Measurements from ENCODE around the gene OR4K1.
"Not testable (repeated sequence)": the region's sequence is repeated elsewhere in the genome, so short reads cannot be mapped to it uniquely, and the experiment has no call there.

Gene OR4K1

GRCh38 chr14:19920021-19920657 lies 10.6 kb upstream of the OR4K1 start, which contains the start of gene OR4K5:
Gene OR4K5 (plus strand): TSS chr14:19920607. CDS start chr14:19920607, 0 bp downstream.
- Histone ChIP-seq H3K4me1 (no peaks in the 10 kb centered on the region), H3K79me2 (no peaks in the 10 kb centered on the region), H3K4me3 (ENCODE audit: low read depth, low read length) (no peak within 1 kb of the TSS), H3K27ac (no peak within 1 kb of the TSS), H2AFZ (no peak within 1 kb of the TSS), H3K27me3 (ENCODE audit: control insufficient read depth, insufficient read depth, low read length) (no peaks in the 10 kb centered on the region), H3K9me3 (ENCODE audit: control insufficient read depth, low read length) (no peaks in the 10 kb centered on the region), H3K36me3 (ENCODE audit: control insufficient read depth, insufficient read depth, low read length) (no peaks in the 10 kb centered on the region), H3K4me2 (ENCODE audit: low read length) (no peak within 1 kb of the TSS), H3K9ac (no peak within 1 kb of the TSS)
- no peak for TF ChIP-seq CTCF (IDR thresholded peaks at IDR 0.05)

GRCh38 chr14:19941668-19942067 lies 11.0 kb downstream of the OR4K1 start:
- H2AFZ ChIP-seq, result no peak overlapping the region
- no peaks in the 10 kb centered on the region for H3K4me1 ChIP-seq
- no peaks in the 10 kb centered on the region for H3K9me3 ChIP-seq (ENCODE audit: control insufficient read depth, low read length)
- no peaks in the 10 kb centered on the region for H3K36me3 ChIP-seq (ENCODE audit: control insufficient read depth, insufficient read depth, low read length)
- no peak overlapping the region for H3K4me3 ChIP-seq (ENCODE audit: low read depth, low read length)
- no peak overlapping the region for H3K4me2 ChIP-seq (ENCODE audit: low read length)
- no peak overlapping the region for H3K9ac ChIP-seq
- H3K79me2 ChIP-seq, result no peaks in the 10 kb centered on the region
- no peaks in the 10 kb centered on the region for H3K27me3 ChIP-seq (ENCODE audit: control insufficient read depth, insufficient read depth, low read length)
- no peak overlapping the region for H3K27ac ChIP-seq
- TF ChIP-seq CTCF (IDR thresholded peaks at IDR 0.05), result no peak

GRCh38 chr14:19947413-19948090 lies 16.8 kb downstream of the OR4K1 start:
- Histone ChIP-seq H3K9ac (no peak overlapping the region), H3K36me3 (ENCODE audit: control insufficient read depth, insufficient read depth, low read length) (no peaks in the 10 kb centered on the region), H3K4me1 (no peaks in the 10 kb centered on the region), H3K9me3 (ENCODE audit: control insufficient read depth, low read length) (no peaks in the 10 kb centered on the region), H3K27ac (no peak overlapping the region), H3K4me3 (ENCODE audit: low read depth, low read length) (no peak overlapping the region), H2AFZ (no peak overlapping the region), H3K27me3 (ENCODE audit: control insufficient read depth, insufficient read depth, low read length) (no peaks in the 10 kb centered on the region), H3K79me2 (no peaks in the 10 kb centered on the region), H3K4me2 (ENCODE audit: low read length) (no peak overlapping the region)
- no peak for TF ChIP-seq CTCF (IDR thresholded peaks at IDR 0.05)

GRCh38 chr14:19949218-19949617 lies 18.5 kb downstream of the OR4K1 start:
- Histone ChIP-seq H3K4me1 (no peaks in the 10 kb centered on the region), H3K79me2 (no peaks in the 10 kb centered on the region), H2AFZ (no peak overlapping the region), H3K36me3 (ENCODE audit: control insufficient read depth, insufficient read depth, low read length) (no peaks in the 10 kb centered on the region), H3K4me2 (ENCODE audit: low read length) (no peak overlapping the region), H3K4me3 (ENCODE audit: low read depth, low read length) (no peak overlapping the region), H3K27ac (no peak overlapping the region), H3K9me3 (ENCODE audit: control insufficient read depth, low read length) (no peaks in the 10 kb centered on the region), H3K9ac (no peak overlapping the region), H3K27me3 (ENCODE audit: control insufficient read depth, insufficient read depth, low read length) (no peaks in the 10 kb centered on the region)
- no peak for TF ChIP-seq CTCF (IDR thresholded peaks at IDR 0.05)

- not testable (repeated sequence) for H3K9me3 ChIP-seq (ENCODE audit: control insufficient read depth, low read length); H3K27ac ChIP-seq; H3K36me3 ChIP-seq (ENCODE audit: control insufficient read depth, insufficient read depth, low read length); H3K4me3 ChIP-seq (ENCODE audit: low read depth, low read length); H2AFZ ChIP-seq; H3K9ac ChIP-seq; H3K4me1 ChIP-seq; H3K4me2 ChIP-seq (ENCODE audit: low read length); H3K27me3 ChIP-seq (ENCODE audit: control insufficient read depth, insufficient read depth, low read length); H3K79me2 ChIP-seq
These were observed 39.0 kb downstream of the OR4K1 start for GRCh38 chr14:19969735-19970134.

Data from parathyroid adenoma (tissue), 2 donors.